Heart right ventricle (tissue), 16 donors: Measurements from ENCODE around the gene ASCC1. TPM values are rescaled to one million over a fixed set of nuclear protein-coding genes. Genes with fewer than 3 reads are reported as not detected.
A peak's percentile ranks its signal among the peaks of the same experiment; 100 is the strongest.

Experiments used
- ATAC-seq, 8 donors: fragments of 200-7000 bp; cut with Tn5 transposase; one replicate each; pipeline ENCODE4 v1.9.1; 2020; ENCODE audit warnings: mild to moderate bottlenecking in 8 of 8, moderate library complexity in 8 of 8, moderate number of reproducible peaks in 1 of 8
- DNase-seq, 2 donors: peaks; one replicate each; pipeline ENCODE4 v3.0.0-alpha.2; 2020
- H3K27ac ChIP-seq, 10 donors: fragments of 200-600 bp; sonication (generic) in 2 of 10; one replicate each; pipeline versions ENCODE4 v1.5.0 to v1.8.0; 2020 to 2022; ENCODE audit warnings: mild to moderate bottlenecking in 3 of 10
- H3K27me3 ChIP-seq, 7 donors: fragments of 200-600 bp; one replicate each; pipeline ENCODE4 v1.8.0; 2021 to 2022; ENCODE audit warnings: mild to moderate bottlenecking in 2 of 7
- H3K36me3 ChIP-seq, 9 donors: fragments of 200-600 bp; sonication (generic) in 1 of 9; one replicate each; pipeline versions ENCODE4 v1.5.0 to v1.8.0; 2020 to 2022; ENCODE audit warnings: mild to moderate bottlenecking in 2 of 9
- H3K4me1 ChIP-seq, 9 donors: fragments of 200-600 bp; sonication (generic) in 1 of 9; one replicate each; pipeline versions ENCODE4 v1.5.0 to v1.8.0; 2020 to 2022; ENCODE audit warnings: mild to moderate bottlenecking in 4 of 9
- H3K4me3 ChIP-seq, 10 donors: fragments of 200-600 bp; sonication (generic) in 2 of 10; one replicate each; pipeline versions ENCODE4 v1.5.0 to v1.8.0; 2020 to 2022; ENCODE audit warnings: mild to moderate bottlenecking in 7 of 10, moderate library complexity in 2 of 10
- H3K9me3 ChIP-seq, 11 donors: fragments of 200-600 bp in 10 of 11; sonication (generic) in 2 of 11; one replicate each; pipeline versions ENCODE4 v1.5.0 to v1.8.0; 2013 to 2022; ENCODE audit warnings: mild to moderate bottlenecking in 2 of 11, control low read depth in 1 of 11, moderate library complexity in 1 of 11
- CTCF ChIP-seq, 9 donors: fragments of 200-600 bp; sonication (generic) in 2 of 9; IDR thresholded peaks; one replicate each; pipeline versions ENCODE4 v1.5.0 to v1.8.0; 2021 to 2022; ENCODE audit warnings: antibody characterized with exemption in 9 of 9, mild to moderate bottlenecking in 5 of 9, moderate library complexity in 1 of 9
- WGBS, 2 donors: extraction: QIAGEN DNeasy Blood & Tissue Kit; methylation state at CpG; one replicate each; pipeline ENCODE4 v1.1.7; 2013; ENCODE audit warnings: inconsistent platforms in 1 of 2; 5-methylcytosine and 5-hydroxymethylcytosine counted together
- intact Hi-C, 10 donors: fragments of 100-400 bp; cut with DNase I; formaldehyde crosslinking; loops; one replicate each; pipeline versions ENCODE4 v1.11.1 to v1.14.2; 2022
- polyA plus RNA-seq, 2 donors: library from polyadenylated mRNA; stranded (reverse); fragments of 200-250 nt; gene quantifications; one replicate each; pipeline ENCODE4 v1.2.3, GENCODE V29; 2013
- total RNA-seq, 10 donors: library from RNA; stranded (reverse); fragmentation: NEBNext Ultra II Directional in 3 of 10; extraction: Animal tissue kit (Norgen Biotek cat#: 25700) in 3 of 10; gene quantifications; one replicate each; pipeline versions ENCODE4 v1.2.1 to v1.2.4, GENCODE V29; 2021 to 2023
- donor health status: Arrhythmogenic right ventricular cardiomyopathy.
- donor health status: ischemic (EF 13 %, LVEDD 7.1; RV severe dilation, severe dysfunction).
- donor health status: healthy with polysubstance abuse.
- donor health status: DM: no; HTN: yes; CAD: no.
- donor health status: DM: no; HTN: no; CAD: no.
- donor health status: ischemic (EF 25% LVEDD 6.9; RV normal size, moderate dysfunction).
- donor health status: ischemic (EF 25% LVEDD 5.7; RV mildly dilated, moderate dysfunction).
- donor health status: healthy.
- donor health status: DM: yes; HTN: yes; CAD: no.
- donor health status: Ischemic cardiomyopathy.
- donor health status: ischemic (EF 35%, LVEDD 5.7; RV mildly dilated, moderate dysfunction).
- donor health status: nonischemic (EF 11% LVEDD 7.7; RV severe dilation, severe dysfunction).
- donor health status: DM: yes; HTN: yes; CAD: no.
- donor health status: PGD.
- donor health status: ischemic (EF 29% LVEDD 5.4; RV normal size, mild dysfunction).
- donor health status: nonischemic (EF 23%, LVEDD 6.1; RV moderate dilation, normal function).

The ASCC1 gene
- total and polyA plus RNA-seq, 12 donors: 8.4 to 40.5 (median 33.0) TPM

GRCh38 chr10:72087969-72088888 is 127.8 kb downstream of the ASCC1 start, which contains the start of gene SPOCK2:
SPOCK2 (minus strand) TSS chr10:72088551; CDS start chr10:72088328, 223 bp downstream.
- H3K36me3 ChIP-seq: peaks cover 0 to 8% (median 0%) of the 10 kb centered on the region in 9 donors
- peaks cover 5 to 32% (median 19%) of the 10 kb centered on the region in 7 donors for H3K27me3 ChIP-seq
- peak within 1 kb of the TSS; percentile 44 to 67 (median 56) for H3K4me3 ChIP-seq
- ATAC-seq: peak in 5 of 8 donors; percentile 3 to 25 (median 10)
- H3K4me1 ChIP-seq: peaks cover 13 to 41% (median 37%) of the 10 kb centered on the region in 9 donors
- WGBS, 2 donors: 5 to 7% methylated on average over 64 to 65 of the region's 65 CpGs
- no peaks in the 10 kb centered on the region for H3K9me3 ChIP-seq
- DNase-seq: no peak
- peak within 1 kb of the TSS; percentile 8 to 89 (median 78) for H3K27ac ChIP-seq
- intact Hi-C loops: loop anchor here in 1 of 10 donors (1.0 kb wide), 1 partner anchor 48 kb away; no protein-coding TSS in a partner anchor
- no peak for TF ChIP-seq CTCF (IDR thresholded peaks at IDR 0.05)

GRCh38 chr10:72087392-72087968 is 128.6 kb downstream of the ASCC1 start:
- intact Hi-C loops: no loop called here
- ATAC-seq: peak in 7 of 8 donors; percentile 13 to 60 (median 26)
- DNase-seq: no peak

GRCh38 chr10:72086466-72087391 is 129.3 kb downstream of the ASCC1 start:
- H3K9me3 ChIP-seq: no peaks in the 10 kb centered on the region
- H3K4me3 ChIP-seq: peak overlapping the region; percentile 44 to 67 (median 56)
- 50 to 51% methylated on average over 58 to 61 of the region's 61 CpGs for WGBS, 2 donors
- intact Hi-C loops: no loop called here
- H3K4me1 ChIP-seq: peaks cover 13 to 41% (median 37%) of the 10 kb centered on the region in 9 donors
- no peaks in the 10 kb centered on the region for H3K36me3 ChIP-seq
- peak; percentile 64 to 67 for DNase-seq
- ATAC-seq: peak; percentile 36 to 73 (median 55)
- peak in 3 of 9 donors; percentile 39 to 50 (median 45) for TF ChIP-seq CTCF (IDR thresholded peaks at IDR 0.05)
- H3K27ac ChIP-seq: peak overlapping the region; percentile 8 to 89 (median 78)
- peaks cover 5 to 32% (median 19%) of the 10 kb centered on the region in 7 donors for H3K27me3 ChIP-seq

More at GRCh38 chr10:72087392-72087968, 128.6 kb downstream of the ASCC1 start:
- H3K4me3 ChIP-seq: peak overlapping the region; percentile 44 to 67 (median 56)
- H3K4me1 ChIP-seq: peaks cover 13 to 41% (median 37%) of the 10 kb centered on the region in 9 donors
- H3K36me3 ChIP-seq: peaks cover 0 to 7% (median 0%) of the 10 kb centered on the region in 9 donors
- no peaks in the 10 kb centered on the region for H3K9me3 ChIP-seq
- peak overlapping the region; percentile 8 to 89 (median 78) for H3K27ac ChIP-seq
- TF ChIP-seq CTCF (IDR thresholded peaks at IDR 0.05): no peak
- WGBS, 2 donors: 8 to 9% methylated on average over 42 to 50 of the region's 50 CpGs
- peaks cover 5 to 32% (median 19%) of the 10 kb centered on the region in 7 donors for H3K27me3 ChIP-seq
